Endothelial cell of hepatic sinusoid (primary cell): ENCODE measurements around the gene CCDC83.
"Not testable (repeated sequence)": the region's sequence is repeated elsewhere in the genome, so short reads cannot be mapped to it uniquely, and the experiment has no call there.

Experiments
- in situ Hi-C: cut with HindIII; loops from 2 replicates; pipeline ENCODE4 v1.10.0; 2017; ENCODE audit warnings: low sequenced_read_pairs

Gene CCDC83

GRCh38 chr11:85939099-85940015 is 84.2 kb downstream of the CCDC83 start:
- in situ Hi-C loops = no loop called here

- in situ Hi-C loops = no loop called here
Measured at GRCh38 chr11:85941380-85941973, 86.3 kb downstream of the CCDC83 start.

GRCh38 chr11:85945296-85945695 is 90.1 kb downstream of the CCDC83 start:
- in situ Hi-C loops = no loop called here

- in situ Hi-C loops = no loop called here
Measured at GRCh38 chr11:85945788-85946187, 90.6 kb downstream of the CCDC83 start.

- in situ Hi-C loops = no loop called here
Measured at GRCh38 chr11:85946221-85946620, 91.0 kb downstream of the CCDC83 start.

GRCh38 chr11:85947431-85948272 is 92.5 kb downstream of the CCDC83 start:
- in situ Hi-C loops = no loop called here

GRCh38 chr11:85948884-85949283 is 93.7 kb downstream of the CCDC83 start:
- in situ Hi-C loops = no loop called here

- in situ Hi-C loops = no loop called here
Measured at GRCh38 chr11:85949798-85950197, 94.6 kb downstream of the CCDC83 start.

GRCh38 chr11:85950317-85951048 is 95.3 kb downstream of the CCDC83 start:
- in situ Hi-C loops = no loop called here

GRCh38 chr11:85951049-85951405 is 95.8 kb downstream of the CCDC83 start:
- in situ Hi-C loops = no loop called here

- in situ Hi-C loops = no loop called here
Measured at GRCh38 chr11:85951428-85952107, 96.4 kb downstream of the CCDC83 start.

- in situ Hi-C loops = not testable (repeated sequence)
Measured at GRCh38 chr11:85952108-85952485, 96.9 kb downstream of the CCDC83 start.

- in situ Hi-C loops = no loop called here
Measured at GRCh38 chr11:85953491-85954143, 98.4 kb downstream of the CCDC83 start.

- in situ Hi-C loops = no loop called here
Measured at GRCh38 chr11:85955531-85955930, 100.3 kb downstream of the CCDC83 start.

- in situ Hi-C loops = no loop called here
Measured at GRCh38 chr11:85960678-85961077, 105.5 kb downstream of the CCDC83 start.

- in situ Hi-C loops = no loop called here
Measured at GRCh38 chr11:85961130-85961529, 105.9 kb downstream of the CCDC83 start.

GRCh38 chr11:85961930-85962363 is 106.8 kb downstream of the CCDC83 start:
- in situ Hi-C loops = no loop called here

GRCh38 chr11:85965202-85965601 is 110.0 kb downstream of the CCDC83 start:
- in situ Hi-C loops = no loop called here

- in situ Hi-C loops = no loop called here
Measured at GRCh38 chr11:85967457-85967856, 112.3 kb downstream of the CCDC83 start.
